Measurements from ENCODE around the gene AP3S2.

- no peak for TF ChIP-seq CTCF (IDR thresholded peaks at IDR 0.05)
- no peak for TF ChIP-seq EP300 (IDR thresholded peaks at IDR 0.05)
- no peak for TF ChIP-seq POLR2A (IDR thresholded peaks at IDR 0.05)
- no peak for TF ChIP-seq POLR2AphosphoS5 (IDR thresholded peaks at IDR 0.05)
Measured at GRCh38 chr15:89783861-89784685, 109.7 kb downstream of the AP3S2 start.
